ENCODE data around the gene ARHGAP20. TPM values are rescaled to one million over a fixed set of nuclear protein-coding genes. Genes with fewer than 3 reads are reported as not detected.

The ARHGAP20 gene
- total and polyA plus RNA-seq, 2 of the 8 experiments (the other 6 are each of a cell fraction or from before 2014, with no cell fraction given): 0.05 to 0.28 TPM

DNA sequence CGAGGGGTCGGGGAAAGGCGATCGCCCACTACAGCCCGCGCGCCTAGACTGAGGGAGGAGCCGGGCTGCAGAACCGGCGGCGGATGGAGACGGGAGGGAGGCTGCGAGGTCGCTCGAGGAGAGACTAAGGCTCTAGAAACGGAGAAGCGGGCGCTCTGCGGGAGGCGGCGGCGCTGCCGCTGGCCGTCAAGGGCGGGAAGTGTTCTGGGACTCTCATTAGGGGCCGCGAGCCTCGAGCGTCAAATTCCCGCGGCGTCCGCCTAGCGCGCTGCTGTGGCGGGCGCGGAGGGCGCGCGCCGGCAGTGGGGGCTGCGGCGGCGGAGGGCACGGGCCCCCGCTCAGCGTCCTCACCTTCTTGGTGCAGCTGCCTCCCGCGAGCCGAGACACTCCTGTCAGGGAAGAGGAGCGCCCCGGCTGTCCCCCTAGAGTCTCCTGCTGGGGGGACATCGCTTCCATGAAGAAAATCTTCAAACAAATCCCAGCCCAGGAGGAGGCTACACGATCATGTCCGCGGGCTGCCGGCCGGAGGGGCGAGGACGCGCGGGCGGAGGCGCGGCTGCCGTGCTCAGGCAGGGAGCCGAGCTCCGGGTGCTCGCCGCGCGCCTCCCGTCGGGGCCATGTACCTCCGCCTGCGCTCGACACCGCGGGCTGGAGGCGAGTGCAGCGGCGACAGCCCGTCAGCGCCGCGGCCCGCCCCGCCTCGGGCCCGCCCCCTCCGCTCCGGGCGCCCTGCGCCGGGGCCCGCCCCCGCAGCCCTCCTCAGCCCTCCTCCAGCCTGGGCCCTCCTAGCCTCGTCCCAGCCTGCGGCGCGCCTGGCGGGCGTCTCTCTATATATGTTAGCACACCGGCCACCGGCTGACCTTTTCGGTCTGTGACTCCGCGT is at the start of gene ARHGAP20 (continued):
- TF ChIP-seq EGR1 (IDR thresholded peaks at IDR 0.05; ENCODE audit: borderline replicate concordance, low read depth, low read length) (peak; percentile 70), NRF1 (IDR thresholded peaks at IDR 0.05; ENCODE audit: low read depth, low read length) (no peak), SP4 (IDR thresholded peaks at IDR 0.05; ENCODE audit: low read length) (no peak), SIN3A (conservative IDR thresholded peaks at IDR 0.05 in 1 of 2, IDR thresholded peaks at IDR 0.05 in 1 of 2; ENCODE audit: low read depth in 1 of 2, low read length in 2 of 2) (0 out of 4 replicates have a peak, but pooled peaks of 1 of the 2 experiments have one; percentile 13), KDM4A (IDR thresholded peaks at IDR 0.05; ENCODE audit: low read depth, low read length, severe bottlenecking) (peak; percentile 83), YY1 (IDR thresholded peaks at IDR 0.05; ENCODE audit: low read depth, low read length) (no peak), TBP (IDR thresholded peaks at IDR 0.05; ENCODE audit: low read depth, low read length) (no peak), KDM5A (IDR thresholded peaks at IDR 0.05; ENCODE audit: low read length) (no peak), CHD2 (IDR thresholded peaks at IDR 0.05; ENCODE audit: low read length) (no peak), TAF7 (optimal IDR thresholded peaks at IDR 0.05; ENCODE audit: borderline replicate concordance, low read depth, low read length) (no peak), NANOG (IDR thresholded peaks at IDR 0.05; ENCODE audit: insufficient read depth, low read depth, low read length, poor library complexity, severe bottlenecking) (no peak), BRCA1 (IDR thresholded peaks at IDR 0.05; ENCODE audit: low read depth, low read length) (no peak), KDM1A (IDR thresholded peaks at IDR 0.05; ENCODE audit: borderline replicate concordance, low read length) (no peak), RBBP5 (IDR thresholded peaks at IDR 0.05; ENCODE audit: borderline replicate concordance, low read depth, low read length) (peak; percentile 25), HDAC6 (IDR thresholded peaks at IDR 0.05; ENCODE audit: low read depth, low read length) (no peak), FOSL1 (IDR thresholded peaks at IDR 0.05; ENCODE audit: insufficient read depth, low read depth, low read length) (no peak), SP2 (IDR thresholded peaks at IDR 0.05; ENCODE audit: low read length) (no peak), JUND (IDR thresholded peaks at IDR 0.05; ENCODE audit: low read length) (no peak)
- TF ChIP-seq, protein P1, sequence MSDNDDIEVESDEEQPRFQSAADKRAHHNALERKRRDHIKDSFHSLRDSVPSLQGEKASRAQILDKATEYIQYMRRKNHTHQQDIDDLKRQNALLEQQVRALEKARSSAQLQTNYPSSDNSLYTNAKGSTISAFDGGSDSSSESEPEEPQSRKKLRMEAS (IDR thresholded peaks at IDR 0.05): peak; percentile 34; the same call in 1 of the 2 replicates
- TF ChIP-seq, protein P2, sequence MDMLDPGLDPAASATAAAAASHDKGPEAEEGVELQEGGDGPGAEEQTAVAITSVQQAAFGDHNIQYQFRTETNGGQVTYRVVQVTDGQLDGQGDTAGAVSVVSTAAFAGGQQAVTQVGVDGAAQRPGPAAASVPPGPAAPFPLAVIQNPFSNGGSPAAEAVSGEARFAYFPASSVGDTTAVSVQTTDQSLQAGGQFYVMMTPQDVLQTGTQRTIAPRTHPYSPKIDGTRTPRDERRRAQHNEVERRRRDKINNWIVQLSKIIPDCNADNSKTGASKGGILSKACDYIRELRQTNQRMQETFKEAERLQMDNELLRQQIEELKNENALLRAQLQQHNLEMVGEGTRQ (IDR thresholded peaks at IDR 0.05; ENCODE audit: low read length): no peak

Data from H1 (cell line).